SK-N-MC (cell line): ENCODE data around the gene CSAG3.
"Not testable (repeated sequence)": the region's sequence is repeated elsewhere in the genome, so short reads cannot be mapped to it uniquely, and the experiment has no call there.

Experiments
- EZH2 ChIP-seq: fragments of 200-600 bp; sonication (generic); IDR thresholded peaks from one replicate; pipeline ENCODE4 v1.6.1; 2017; ENCODE audit warnings: antibody characterized with exemption
- POLR2AphosphoS5 ChIP-seq: IDR thresholded peaks from 2 replicates; pipeline ENCODE4 v1.6.1; 2012; ENCODE audit warnings: mild to moderate bottlenecking, low read depth, low read length, borderline replicate concordance

- TF ChIP-seq POLR2AphosphoS5, EZH2: not testable (repeated sequence)
Observed at GRCh38 chrX:152736528-152736927, 22.5 kb upstream of the CSAG3 start.
